Iris pigment epithelial cell (primary cell): ENCODE data around the gene EXOSC2.

Source experiments
- DNase-seq: peaks from one replicate; pipeline ENCODE4 v3.0.0-alpha.2; 2011; ENCODE audit warnings: low read depth

Gene EXOSC2, protein sequence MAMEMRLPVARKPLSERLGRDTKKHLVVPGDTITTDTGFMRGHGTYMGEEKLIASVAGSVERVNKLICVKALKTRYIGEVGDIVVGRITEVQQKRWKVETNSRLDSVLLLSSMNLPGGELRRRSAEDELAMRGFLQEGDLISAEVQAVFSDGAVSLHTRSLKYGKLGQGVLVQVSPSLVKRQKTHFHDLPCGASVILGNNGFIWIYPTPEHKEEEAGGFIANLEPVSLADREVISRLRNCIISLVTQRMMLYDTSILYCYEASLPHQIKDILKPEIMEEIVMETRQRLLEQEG

GRCh38 chr9:130693426-130694191, at the start of gene EXOSC2:
EXOSC2 (plus strand) TSS chr9:130693780; CDS start chr9:130693792, 12 bp downstream.
- DNase-seq, result peak; percentile 99

GRCh38 chr9:130651221-130651620, 42.4 kb upstream of the EXOSC2 start:
- no peak for DNase-seq

- DNase-seq, result no peak
These were observed 41.8 kb upstream of the EXOSC2 start for GRCh38 chr9:130651752-130652151.

DNA sequence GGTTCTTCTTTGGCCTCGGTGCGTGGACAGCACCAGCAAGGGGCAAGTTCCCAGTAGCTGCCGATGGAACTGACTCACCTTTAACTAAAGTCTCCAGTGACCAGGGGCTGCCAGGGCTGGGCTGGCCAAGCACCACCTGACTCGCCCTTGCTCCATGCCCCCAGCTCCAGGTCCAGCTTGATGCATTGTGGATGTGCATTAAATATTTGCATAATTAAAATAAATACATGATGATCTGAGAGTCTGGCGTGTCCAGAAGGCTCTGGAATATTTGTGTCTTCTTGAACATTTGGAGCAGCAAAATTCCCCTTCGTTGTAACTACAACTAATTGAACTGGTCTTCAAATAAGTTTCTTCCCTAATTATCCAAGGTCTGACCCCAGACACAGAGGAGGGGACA, 38.7 kb upstream of the EXOSC2 start:
- no peak for DNase-seq

DNA sequence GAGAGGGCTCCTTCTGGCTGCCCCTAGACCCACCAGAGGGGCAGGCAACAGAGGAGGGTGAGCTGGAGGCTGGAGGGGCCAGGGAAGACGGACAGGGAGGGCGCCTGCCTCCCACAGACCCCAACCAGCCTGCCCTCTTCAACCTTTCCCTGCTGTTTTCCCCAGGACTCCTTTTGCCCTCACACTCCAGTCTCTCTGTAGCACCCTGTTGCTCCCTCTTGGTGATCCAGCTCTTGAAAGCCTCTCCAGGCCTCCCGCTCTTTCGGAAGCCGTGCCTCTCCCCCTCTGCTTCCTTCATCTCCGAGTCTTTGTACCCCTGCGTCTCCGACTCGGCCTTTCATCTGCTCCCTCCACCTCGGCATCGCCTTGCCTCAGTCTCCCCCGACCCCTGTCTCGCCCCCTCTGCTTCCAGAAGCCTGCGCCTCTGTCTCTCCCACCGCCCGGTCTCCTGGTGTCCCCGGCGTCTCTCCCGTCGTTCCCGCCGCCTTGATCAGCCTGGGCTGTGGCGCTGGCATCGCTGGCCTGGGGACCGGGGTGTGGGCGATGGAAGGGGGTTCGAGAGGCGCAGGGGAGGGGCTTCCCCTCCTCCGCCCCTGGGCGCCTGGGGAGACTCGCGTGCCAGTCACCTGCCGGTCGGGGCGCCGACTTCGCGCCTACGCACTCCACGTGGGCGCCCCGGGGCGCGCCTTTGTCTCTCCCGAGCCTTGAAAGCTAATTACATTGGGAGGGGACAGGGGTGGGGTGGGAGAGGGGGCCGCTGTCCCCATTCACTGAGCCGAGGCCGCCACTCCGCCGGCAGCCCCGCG, 34.5 kb upstream of the EXOSC2 start:
- DNase-seq, result no peak

- no peak for DNase-seq
These were observed 33.8 kb upstream of the EXOSC2 start for GRCh38 chr9:130659699-130660248.

- DNase-seq, result no peak
These were observed 33.3 kb upstream of the EXOSC2 start for GRCh38 chr9:130660326-130660682.

DNA sequence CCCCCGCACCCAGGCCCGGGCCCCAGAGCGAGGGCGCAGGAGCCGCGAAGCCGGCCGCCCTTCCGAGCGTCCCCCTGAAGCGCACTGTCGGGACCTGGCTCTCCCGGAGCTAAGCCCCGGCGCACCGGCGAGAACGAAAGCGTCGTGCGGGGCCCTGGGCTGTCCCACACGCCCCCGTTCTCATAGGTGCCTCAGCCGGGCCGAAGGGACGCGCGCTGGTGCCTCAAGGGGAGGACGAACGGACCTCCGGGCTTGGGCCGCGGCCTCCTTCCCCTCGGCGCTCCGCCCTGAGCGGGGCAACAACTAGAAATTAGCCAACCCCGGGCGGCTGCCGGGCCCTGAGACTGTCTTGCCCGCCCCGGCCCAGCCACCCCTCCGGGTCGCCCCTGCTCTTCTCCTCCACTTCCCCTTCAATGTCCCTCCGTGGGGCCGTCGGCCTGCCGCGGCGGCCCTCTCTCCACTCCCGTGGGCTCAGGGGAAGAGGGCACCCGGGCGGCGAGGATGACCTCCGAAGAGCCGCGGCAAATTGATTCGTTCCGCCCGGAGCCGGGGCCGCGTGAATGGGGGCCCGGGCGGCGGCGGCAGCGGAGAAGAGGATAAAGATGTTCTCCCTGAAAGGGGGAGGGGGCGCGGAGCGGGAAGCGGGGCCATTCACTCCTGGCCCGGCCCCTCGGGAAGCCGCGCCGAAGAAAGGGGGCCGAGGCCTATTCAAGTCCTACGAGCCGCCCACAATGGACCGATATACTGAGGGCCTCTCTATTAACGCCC, 32.7 kb upstream of the EXOSC2 start:
- DNase-seq, result no peak

GRCh38 chr9:130661451-130662098, 32.0 kb upstream of the EXOSC2 start:
- no peak for DNase-seq

- DNase-seq, result no peak
These were observed 31.2 kb upstream of the EXOSC2 start for GRCh38 chr9:130662099-130662969.

DNA sequence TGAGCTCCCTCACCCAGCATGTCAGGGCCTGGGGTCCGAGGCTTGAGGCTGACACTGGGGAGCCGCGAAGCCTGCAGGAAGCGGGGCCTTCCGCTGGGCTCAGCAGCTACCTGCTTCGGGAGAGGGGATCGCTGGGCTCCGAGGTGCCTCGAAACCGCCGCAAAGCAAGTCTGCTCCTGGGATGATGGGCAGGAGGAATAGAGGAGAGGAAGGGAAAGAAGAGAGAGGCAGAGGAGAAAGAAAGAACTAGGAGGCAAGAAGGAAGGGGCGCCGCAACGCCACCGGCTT, 30.7 kb upstream of the EXOSC2 start:
- DNase-seq, result no peak

- peak; percentile 12 for DNase-seq
These were observed 30.2 kb upstream of the EXOSC2 start for GRCh38 chr9:130663258-130663976.

- no peak for DNase-seq
These were observed 29.7 kb upstream of the EXOSC2 start for GRCh38 chr9:130663977-130664250.

DNA sequence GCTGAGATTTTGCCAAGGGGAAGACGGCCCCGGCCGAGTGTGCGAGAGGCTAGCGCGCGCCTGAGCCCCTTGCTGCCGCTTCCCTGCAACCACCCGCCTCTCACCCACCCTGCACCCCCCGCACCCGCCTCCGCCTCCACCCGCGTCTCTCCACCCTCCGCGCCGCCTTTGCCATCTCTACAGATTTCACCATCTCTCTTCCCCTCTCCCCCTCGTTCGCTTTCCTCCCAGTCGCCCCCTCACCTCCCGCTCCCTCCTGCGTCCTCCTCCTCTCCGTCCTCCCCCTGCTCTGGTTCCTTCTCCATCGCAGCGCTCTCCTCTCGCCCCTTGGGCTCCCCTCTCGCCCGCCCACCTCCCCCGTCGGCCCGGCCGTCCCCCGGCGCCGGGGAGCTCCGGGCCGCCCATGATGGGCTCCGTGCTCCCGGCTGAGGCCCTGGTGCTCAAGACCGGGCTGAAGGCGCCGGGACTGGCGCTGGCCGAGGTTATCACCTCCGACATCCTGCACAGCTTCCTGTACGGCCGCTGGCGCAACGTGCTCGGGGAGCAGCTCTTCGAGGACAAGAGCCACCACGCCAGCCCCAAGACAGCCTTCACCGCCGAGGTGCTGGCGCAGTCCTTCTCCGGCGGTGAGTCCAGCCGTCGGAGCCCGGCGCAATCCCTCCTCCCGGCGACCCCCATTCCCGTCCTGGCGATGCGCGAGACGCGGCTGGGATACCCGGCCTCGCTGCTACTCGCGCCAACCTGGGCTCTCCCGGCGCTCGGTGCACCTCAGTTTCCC, 29.1 kb upstream of the EXOSC2 start, which contains the start of gene PRDM12:
TSS of gene PRDM12 (plus strand) at position 344 of the 778 bp plus-strand sequence. CDS start at position 404, 60 bp downstream.
- no peak for DNase-seq

DNA sequence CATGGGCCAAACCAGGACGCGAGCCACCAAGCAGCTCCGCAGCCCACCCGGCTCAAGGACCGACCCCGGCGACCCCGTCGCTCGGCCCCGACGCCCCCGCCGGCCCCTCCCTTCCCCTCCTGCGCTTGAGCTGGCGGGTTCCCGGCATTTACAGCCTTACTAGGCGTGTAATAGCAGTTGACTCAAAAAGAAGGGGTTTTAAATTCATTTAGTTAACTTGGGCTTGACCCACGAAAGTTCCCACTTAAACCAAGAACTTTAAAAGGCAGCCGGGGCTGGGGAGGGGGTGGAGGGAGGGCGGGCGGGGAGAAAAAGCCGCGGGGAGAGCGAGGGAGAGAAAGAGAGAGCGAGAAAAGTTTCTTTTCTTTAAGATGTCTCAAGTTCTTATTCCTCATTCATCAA, 28.6 kb upstream of the EXOSC2 start:
- no peak for DNase-seq

GRCh38 chr9:130665431-130666392, 27.9 kb upstream of the EXOSC2 start:
- DNase-seq, result no peak

DNA sequence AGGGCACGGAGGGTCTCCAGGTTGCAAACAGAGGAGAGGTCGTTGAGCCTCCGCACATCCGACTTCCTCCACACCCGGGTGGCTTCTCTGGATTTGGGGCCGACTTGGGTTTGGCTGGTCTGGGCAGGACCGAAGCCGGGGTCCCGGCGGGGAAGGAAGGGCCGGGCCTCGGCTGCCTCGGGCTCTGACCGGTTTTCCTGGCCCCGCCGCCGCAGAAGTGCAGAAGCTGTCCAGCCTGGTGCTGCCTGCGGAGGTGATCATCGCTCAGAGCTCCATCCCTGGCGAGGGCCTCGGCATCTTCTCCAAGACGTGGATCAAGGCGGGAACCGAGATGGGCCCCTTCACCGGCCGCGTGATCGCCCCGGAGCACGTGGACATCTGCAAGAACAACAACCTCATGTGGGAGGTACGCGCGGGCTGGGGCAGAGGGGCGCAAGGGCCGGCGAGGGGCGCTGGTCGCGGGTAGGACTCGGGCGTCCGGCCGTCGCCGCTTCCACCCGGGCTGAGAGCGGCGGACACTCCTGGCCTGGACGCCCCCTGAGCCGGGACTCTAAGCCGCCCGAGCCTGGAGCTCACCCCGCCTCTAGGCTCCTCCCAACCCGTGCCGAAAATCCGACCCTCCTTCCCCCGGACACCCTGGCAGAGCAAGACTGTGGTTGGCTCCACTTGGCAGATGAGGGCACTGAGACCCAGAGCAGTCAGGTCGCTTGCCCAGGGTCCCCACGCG, 27.0 kb upstream of the EXOSC2 start:
- DNase-seq, result no peak
